Measurements from ENCODE around the gene PCOLCE2. TPM values are rescaled to one million over a fixed set of nuclear protein-coding genes. Genes with fewer than 3 reads are reported as not detected.

The PCOLCE2 gene
- total and polyA plus RNA-seq, 7 experiments from 2014 or later, result not detected

GRCh38 chr3:142801746-142802145 is 87.1 kb downstream of the PCOLCE2 start:
- CTCF ChIA-PET, result no interaction called here
- no peaks in the 10 kb centered on the region for H3K4me1 ChIP-seq (ENCODE audit: control insufficient read depth in 2 of 2, insufficient read depth in 2 of 2, low read length in 2 of 2)
- DNase-seq (no peak), ATAC-seq (no peak)
- H3K4me1 Mint-ChIP-seq, result no peaks in the 10 kb centered on the region
- no peak overlapping the region for H3K27ac Mint-ChIP-seq
- no peaks in the 10 kb centered on the region for H3K9me3 ChIP-seq (ENCODE audit: control insufficient read depth in 2 of 3, low read length in 3 of 3)
- H3K4me3 Mint-ChIP-seq, result no peak overlapping the region
- H3K36me3 Mint-ChIP-seq, result peaks cover 0 to 6% (median 0%) of the 10 kb centered on the region in 5 donors
- peaks cover 0 to 8% (median 0%) of the 10 kb centered on the region in 5 donors for H3K27me3 Mint-ChIP-seq
- no peaks in the 10 kb centered on the region for H3K27me3 ChIP-seq (ENCODE audit: control insufficient read depth in 2 of 2, insufficient read depth in 2 of 2, low read length in 2 of 2)
- no peak overlapping the region for H3K4me3 ChIP-seq (ENCODE audit: low read length)
- POLR2A ChIA-PET, result no interaction called here
- no peaks in the 10 kb centered on the region for H3K36me3 ChIP-seq (ENCODE audit: control insufficient read depth in 2 of 3, insufficient read depth in 3 of 3, low read length in 3 of 3)
- no peak overlapping the region for H3K27ac ChIP-seq (ENCODE audit: low read depth, low read length)
- no peaks in the 10 kb centered on the region for H3K9me3 Mint-ChIP-seq
- intact Hi-C loops (cut with micrococcal nuclease), result no loop called here

GRCh38 chr3:142796823-142797222 is 92.1 kb downstream of the PCOLCE2 start:
- CTCF ChIA-PET, result interaction anchor here (0.7 kb wide), 1 partner anchor 248 kb away, joined by 3 read pairs; no protein-coding TSS in a partner anchor
- H3K9me3 ChIP-seq (ENCODE audit: control insufficient read depth in 2 of 3, low read length in 3 of 3), result no peaks in the 10 kb centered on the region
- ATAC-seq (no peak), DNase-seq (no peak)
- POLR2A ChIA-PET, result no interaction called here
- Mint-ChIP-seq H3K36me3 (no peaks in the 10 kb centered on the region), H3K4me1 (no peaks in the 10 kb centered on the region), H3K4me3 (no peak overlapping the region), H3K27ac (no peak overlapping the region), H3K27me3 (peaks cover 0 to 1% (median 0%) of the 10 kb centered on the region in 5 donors), H3K9me3 (no peaks in the 10 kb centered on the region)
- H3K36me3 ChIP-seq (ENCODE audit: control insufficient read depth in 2 of 3, insufficient read depth in 3 of 3, low read length in 3 of 3), result no peaks in the 10 kb centered on the region
- no peaks in the 10 kb centered on the region for H3K27me3 ChIP-seq (ENCODE audit: control insufficient read depth in 2 of 2, insufficient read depth in 2 of 2, low read length in 2 of 2)
- no peak overlapping the region for H3K27ac ChIP-seq (ENCODE audit: low read depth, low read length)
- intact Hi-C loops (cut with micrococcal nuclease), result no loop called here
- no peaks in the 10 kb centered on the region for H3K4me1 ChIP-seq (ENCODE audit: control insufficient read depth in 2 of 2, insufficient read depth in 2 of 2, low read length in 2 of 2)
- H3K4me3 ChIP-seq (ENCODE audit: low read length), result no peak overlapping the region

- CTCF ChIA-PET, result no interaction called here
- intact Hi-C loops (cut with micrococcal nuclease), result no loop called here
Measured at GRCh38 chr3:142795332-142795731, 93.6 kb downstream of the PCOLCE2 start.

GRCh38 chr3:142794508-142794907 is 94.4 kb downstream of the PCOLCE2 start:
- ATAC-seq (no peak), DNase-seq (no peak)
- Mint-ChIP-seq H3K27ac (no peak overlapping the region), H3K36me3 (no peaks in the 10 kb centered on the region), H3K27me3 (no peaks in the 10 kb centered on the region), H3K4me1 (no peaks in the 10 kb centered on the region), H3K9me3 (no peaks in the 10 kb centered on the region), H3K4me3 (no peak overlapping the region)
- Histone ChIP-seq H3K4me3 (ENCODE audit: low read length) (no peak overlapping the region), H3K36me3 (ENCODE audit: control insufficient read depth in 2 of 3, insufficient read depth in 3 of 3, low read length in 3 of 3) (no peaks in the 10 kb centered on the region), H3K4me1 (ENCODE audit: control insufficient read depth in 2 of 2, insufficient read depth in 2 of 2, low read length in 2 of 2) (no peaks in the 10 kb centered on the region), H3K27me3 (ENCODE audit: control insufficient read depth in 2 of 2, insufficient read depth in 2 of 2, low read length in 2 of 2) (no peaks in the 10 kb centered on the region), H3K9me3 (ENCODE audit: control insufficient read depth in 2 of 3, low read length in 3 of 3) (no peaks in the 10 kb centered on the region), H3K27ac (ENCODE audit: low read depth, low read length) (no peak overlapping the region)
- CTCF ChIA-PET, result no interaction called here
- intact Hi-C loops (cut with micrococcal nuclease), result no loop called here
- POLR2A ChIA-PET, result no interaction called here

More at GRCh38 chr3:142795332-142795731, 93.6 kb downstream of the PCOLCE2 start:
- Histone ChIP-seq H3K4me1 (ENCODE audit: control insufficient read depth in 2 of 2, insufficient read depth in 2 of 2, low read length in 2 of 2) (no peaks in the 10 kb centered on the region), H3K27me3 (ENCODE audit: control insufficient read depth in 2 of 2, insufficient read depth in 2 of 2, low read length in 2 of 2) (no peaks in the 10 kb centered on the region), H3K27ac (ENCODE audit: low read depth, low read length) (no peak overlapping the region), H3K4me3 (ENCODE audit: low read length) (no peak overlapping the region), H3K36me3 (ENCODE audit: control insufficient read depth in 2 of 3, insufficient read depth in 3 of 3, low read length in 3 of 3) (no peaks in the 10 kb centered on the region), H3K9me3 (ENCODE audit: control insufficient read depth in 2 of 3, low read length in 3 of 3) (no peaks in the 10 kb centered on the region)
- no peaks in the 10 kb centered on the region for H3K27me3 Mint-ChIP-seq
- H3K4me1 Mint-ChIP-seq, result no peaks in the 10 kb centered on the region
- ATAC-seq (no peak), DNase-seq (no peak)
- no peak overlapping the region for H3K27ac Mint-ChIP-seq
- H3K9me3 Mint-ChIP-seq, result no peaks in the 10 kb centered on the region
- no peak overlapping the region for H3K4me3 Mint-ChIP-seq
- POLR2A ChIA-PET, result no interaction called here
- H3K36me3 Mint-ChIP-seq, result no peaks in the 10 kb centered on the region

GRCh38 chr3:142787719-142788118 is 101.2 kb downstream of the PCOLCE2 start:
- H3K36me3 ChIP-seq (ENCODE audit: control insufficient read depth in 2 of 3, insufficient read depth in 3 of 3, low read length in 3 of 3), result no peaks in the 10 kb centered on the region
- H3K4me1 Mint-ChIP-seq, result peaks cover 0 to under 1% (median 0%) of the 10 kb centered on the region in 7 donors
- peaks cover 0 to 15% (median 6%) of the 10 kb centered on the region in 5 donors for H3K36me3 Mint-ChIP-seq
- H3K27me3 Mint-ChIP-seq, result no peaks in the 10 kb centered on the region
- intact Hi-C loops (cut with micrococcal nuclease), result no loop called here
- ChIA-PET POLR2A (no interaction called here), CTCF (no interaction called here)
- no peaks in the 10 kb centered on the region for H3K9me3 ChIP-seq (ENCODE audit: control insufficient read depth in 2 of 3, low read length in 3 of 3)
- peaks cover 0 to under 1% (median 0%) of the 10 kb centered on the region in 11 donors for H3K9me3 Mint-ChIP-seq
- H3K4me3 ChIP-seq (ENCODE audit: low read length), result no peak overlapping the region
- ATAC-seq, result no peak
- no peak overlapping the region for H3K27ac ChIP-seq (ENCODE audit: low read depth, low read length)
- H3K27ac Mint-ChIP-seq, result no peak overlapping the region
- H3K4me1 ChIP-seq (ENCODE audit: control insufficient read depth in 2 of 2, insufficient read depth in 2 of 2, low read length in 2 of 2), result no peaks in the 10 kb centered on the region
- DNase-seq, result no peak
- H3K27me3 ChIP-seq (ENCODE audit: control insufficient read depth in 2 of 2, insufficient read depth in 2 of 2, low read length in 2 of 2), result no peaks in the 10 kb centered on the region
- no peak overlapping the region for H3K4me3 Mint-ChIP-seq

GRCh38 chr3:142785996-142786395 is 102.9 kb downstream of the PCOLCE2 start:
- CTCF ChIA-PET, result interaction anchor here (0.7 kb wide), 1 partner anchor 901 kb away, joined by 3 read pairs; no protein-coding TSS in a partner anchor
- H3K27ac Mint-ChIP-seq, result no peak overlapping the region
- H3K9me3 Mint-ChIP-seq, result peaks cover 0 to 10% (median 0%) of the 10 kb centered on the region in 11 donors
- peaks cover 0 to 25% (median 13%) of the 10 kb centered on the region in 5 donors for H3K36me3 Mint-ChIP-seq
- Histone ChIP-seq H3K27me3 (ENCODE audit: control insufficient read depth in 2 of 2, insufficient read depth in 2 of 2, low read length in 2 of 2) (no peaks in the 10 kb centered on the region), H3K4me1 (ENCODE audit: control insufficient read depth in 2 of 2, insufficient read depth in 2 of 2, low read length in 2 of 2) (no peaks in the 10 kb centered on the region), H3K4me3 (ENCODE audit: low read length) (no peak overlapping the region), H3K27ac (ENCODE audit: low read depth, low read length) (no peak overlapping the region), H3K9me3 (ENCODE audit: control insufficient read depth in 2 of 3, low read length in 3 of 3) (no peaks in the 10 kb centered on the region), H3K36me3 (ENCODE audit: control insufficient read depth in 2 of 3, insufficient read depth in 3 of 3, low read length in 3 of 3) (no peaks in the 10 kb centered on the region)
- peaks cover 0 to 2% (median 0%) of the 10 kb centered on the region in 7 donors for H3K4me1 Mint-ChIP-seq
- no peak for ATAC-seq
- POLR2A ChIA-PET, result no interaction called here
- intact Hi-C loops (cut with micrococcal nuclease), result no loop called here
- H3K27me3 Mint-ChIP-seq, result no peaks in the 10 kb centered on the region
- no peak for DNase-seq
- no peak overlapping the region for H3K4me3 Mint-ChIP-seq

GRCh38 chr3:142784228-142784627 is 104.7 kb downstream of the PCOLCE2 start:
- ChIA-PET CTCF (no interaction called here), POLR2A (no interaction called here)
- Histone ChIP-seq H3K27me3 (ENCODE audit: control insufficient read depth in 2 of 2, insufficient read depth in 2 of 2, low read length in 2 of 2) (no peaks in the 10 kb centered on the region), H3K9me3 (ENCODE audit: control insufficient read depth in 2 of 3, low read length in 3 of 3) (no peaks in the 10 kb centered on the region), H3K27ac (ENCODE audit: low read depth, low read length) (no peak overlapping the region), H3K4me3 (ENCODE audit: low read length) (no peak overlapping the region), H3K36me3 (ENCODE audit: control insufficient read depth in 2 of 3, insufficient read depth in 3 of 3, low read length in 3 of 3) (no peaks in the 10 kb centered on the region), H3K4me1 (ENCODE audit: control insufficient read depth in 2 of 2, insufficient read depth in 2 of 2, low read length in 2 of 2) (no peaks in the 10 kb centered on the region)
- H3K4me3 Mint-ChIP-seq, result no peak overlapping the region
- no peak for ATAC-seq
- no peak overlapping the region for H3K27ac Mint-ChIP-seq
- DNase-seq, result no peak
- no peaks in the 10 kb centered on the region for H3K27me3 Mint-ChIP-seq
- intact Hi-C loops (cut with micrococcal nuclease), result no loop called here
- peaks cover 0 to 28% (median 13%) of the 10 kb centered on the region in 5 donors for H3K36me3 Mint-ChIP-seq
- peaks cover 0 to 2% (median 0%) of the 10 kb centered on the region in 7 donors for H3K4me1 Mint-ChIP-seq
- peaks cover 0 to 10% (median 0%) of the 10 kb centered on the region in 11 donors for H3K9me3 Mint-ChIP-seq

All from naive thymus-derived CD4-positive, alpha-beta T cell (primary cell).